HG03025 (cell line): ENCODE data around the gene FBXO40.
A peak's percentile ranks its signal among the peaks of the same experiment; 100 is the strongest.
"Not testable (repeated sequence)": the region's sequence is repeated elsewhere in the genome, so short reads cannot be mapped to it uniquely, and the experiment has no call there.

Experiments used
- ATAC-seq: cut with Tn5 transposase; IDR thresholded peaks from one replicate; pipeline ENCODE4 v1.9.1; 2021; ENCODE audit warnings: mild to moderate bottlenecking, moderate library complexity; ENCODE audit not compliant: unreplicated experiment, low FRiP score

FBXO40 gene

GRCh38 chr3:121592856-121593702 lies at the start of gene FBXO40:
Gene FBXO40 (plus strand): TSS chr3:121593379. CDS start chr3:121620576, 27,197 bp downstream.
- ATAC-seq: no peak

DNA sequence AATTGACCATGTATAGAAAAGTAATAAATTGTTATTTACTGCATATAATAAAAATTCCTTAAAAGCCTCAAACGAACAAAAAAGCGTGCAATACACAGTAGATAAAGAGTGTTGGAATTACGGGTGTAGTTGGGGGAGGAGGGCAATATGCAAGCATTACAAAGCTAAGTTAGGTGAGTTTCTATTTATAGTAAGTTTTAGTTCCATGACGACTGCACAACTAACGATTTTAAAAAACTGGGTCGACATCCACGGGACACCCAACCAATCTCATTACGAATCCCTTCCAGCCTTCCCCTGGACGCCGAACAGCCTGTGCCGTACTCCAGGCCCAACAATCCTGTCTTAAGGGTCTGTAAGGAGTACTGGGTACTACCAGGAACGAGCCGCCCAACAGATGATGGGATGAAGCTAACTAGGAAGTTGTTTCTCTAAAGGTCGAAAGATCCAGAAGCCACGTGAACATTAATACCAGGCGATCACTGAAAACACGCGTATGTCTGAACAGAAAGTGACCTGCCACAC lies 48.1 kb upstream of the FBXO40 start:
- no peak for ATAC-seq

- peak; percentile 71 for ATAC-seq
Measured at GRCh38 chr3:121545574-121546455, 47.4 kb upstream of the FBXO40 start, which contains the start of gene POLQ. Gene POLQ (minus strand): TSS chr3:121545988. CDS start chr3:121545877, 111 bp downstream.

- ATAC-seq: no peak
Measured at GRCh38 chr3:121552379-121552778, 40.8 kb upstream of the FBXO40 start.

DNA sequence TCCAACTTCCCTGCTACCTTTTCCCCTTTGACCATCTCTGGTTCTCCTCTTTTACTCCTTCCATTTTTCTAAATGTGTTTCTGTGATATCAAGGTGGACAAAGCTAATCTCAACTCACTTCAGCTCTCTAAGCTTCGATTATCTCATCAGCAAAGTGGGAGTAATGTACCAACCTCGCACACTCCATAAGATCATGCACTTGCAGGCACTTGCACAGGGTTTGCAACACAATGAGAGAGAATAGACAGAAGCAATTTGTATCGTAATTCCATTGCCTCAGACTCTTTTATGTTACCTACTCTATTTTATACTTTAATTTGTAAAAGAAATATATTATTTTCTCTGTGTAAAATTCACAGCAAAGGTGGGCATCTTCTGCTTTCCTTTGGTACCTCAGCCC lies 40.4 kb upstream of the FBXO40 start:
- ATAC-seq: no peak

DNA sequence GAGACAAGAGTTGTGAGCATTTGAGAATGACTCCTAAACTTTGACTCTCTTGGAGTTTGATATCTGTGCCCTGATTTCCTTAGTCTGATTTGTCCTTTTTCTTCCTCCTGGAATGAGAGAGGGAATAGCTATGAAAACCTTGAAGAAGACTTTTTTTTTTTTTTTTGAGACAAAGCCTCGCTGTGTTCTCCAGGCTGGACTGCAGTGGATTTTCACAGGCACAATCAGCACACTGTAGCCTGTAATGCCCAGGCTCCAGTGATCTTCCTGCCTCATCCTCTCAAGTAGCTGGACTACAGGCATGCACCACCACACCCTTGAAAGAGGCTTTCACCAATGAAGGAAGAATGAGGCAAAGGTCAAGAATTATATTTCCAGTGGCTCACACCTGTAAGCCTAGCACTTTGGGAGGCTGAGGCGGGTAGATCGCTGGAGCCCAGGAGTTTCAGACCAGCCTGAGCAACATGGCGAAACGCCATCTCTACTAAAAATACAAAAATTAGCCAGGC lies 35.7 kb upstream of the FBXO40 start:
- no peak for ATAC-seq

DNA sequence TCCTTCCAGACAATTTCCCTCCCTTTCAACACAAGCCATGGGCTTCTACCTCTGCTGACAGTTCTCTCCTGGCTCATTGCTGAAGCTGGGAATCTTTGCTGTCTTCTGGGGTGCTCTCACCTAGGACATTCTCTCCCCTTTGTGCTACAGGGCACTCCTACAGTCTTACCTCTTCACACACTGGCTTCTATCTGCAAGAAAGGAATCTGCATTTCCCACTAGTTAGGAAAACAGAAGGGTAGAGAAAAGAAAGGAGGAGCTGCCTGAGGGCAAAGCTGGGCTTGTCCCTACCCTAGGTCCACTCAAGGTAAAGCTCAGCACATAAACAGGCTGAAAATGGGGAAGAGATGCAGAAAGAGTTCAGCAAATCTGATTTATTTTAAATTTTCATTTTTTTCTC lies 31.0 kb upstream of the FBXO40 start:
- ATAC-seq: no peak

DNA sequence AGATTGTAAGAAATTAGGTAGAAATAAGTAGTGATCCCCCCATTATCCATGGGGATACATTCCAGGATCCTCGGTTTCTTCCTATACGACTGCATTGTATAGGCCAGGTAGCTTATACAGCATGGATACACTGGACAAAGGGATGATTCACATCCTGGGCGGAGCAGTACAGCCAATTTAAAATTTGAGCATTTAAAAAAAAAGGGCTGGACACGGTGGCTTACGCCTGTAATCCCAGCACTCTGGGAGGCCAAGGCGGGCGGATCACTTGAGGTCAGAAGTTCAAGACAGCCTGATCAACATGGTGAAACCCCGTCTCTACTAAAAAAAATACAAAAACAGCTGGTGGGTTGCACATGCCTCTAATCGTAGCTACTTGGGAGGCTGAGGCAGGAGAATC lies 26.4 kb upstream of the FBXO40 start:
- ATAC-seq: no peak

DNA sequence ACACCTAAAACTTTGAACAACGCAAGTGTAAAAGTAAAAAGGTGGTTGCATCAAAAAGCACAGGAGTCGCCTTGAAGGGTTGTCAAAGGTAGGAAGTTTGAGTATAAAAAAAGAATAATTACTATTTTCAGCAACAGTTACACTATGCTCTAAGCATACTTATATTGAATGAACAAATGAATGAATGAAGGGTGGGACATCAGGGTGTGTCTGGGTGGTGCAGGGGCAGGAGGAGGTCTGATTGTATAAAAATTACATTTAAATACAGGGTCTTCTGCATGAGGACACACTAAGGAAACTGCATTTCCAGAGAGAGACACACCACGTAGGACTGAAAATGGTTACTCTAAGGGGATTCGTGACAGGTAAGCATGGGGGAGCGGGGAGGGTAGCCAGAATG lies 25.5 kb upstream of the FBXO40 start, which contains the start of gene ARGFX:
ARGFX (plus strand) TSS at position 301 of the 400 bp plus-strand sequence. CDS start 2,765 bp downstream, outside the sequence.
- no peak for ATAC-seq

DNA sequence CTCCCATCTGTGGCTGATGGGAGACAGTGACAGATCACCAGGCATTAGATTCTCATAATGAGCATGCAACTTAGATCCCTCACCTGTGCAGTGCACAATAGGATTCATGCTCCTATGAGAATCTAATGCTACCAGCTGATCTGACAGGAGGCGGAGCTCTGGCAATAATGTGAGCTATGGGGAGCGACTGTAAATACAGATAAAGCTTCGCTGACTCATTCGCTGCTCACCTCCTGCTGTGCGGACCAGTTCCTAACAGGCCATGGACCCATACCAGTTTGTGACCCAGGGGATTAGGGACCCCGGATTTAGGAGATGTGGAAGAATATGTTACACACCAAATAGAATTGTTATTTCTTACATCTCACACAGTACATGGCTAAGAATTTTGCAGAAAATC lies 18.7 kb upstream of the FBXO40 start:
- ATAC-seq: no peak

- ATAC-seq: no peak
Measured at GRCh38 chr3:121581691-121582090, 11.5 kb upstream of the FBXO40 start.

- ATAC-seq: no peak
Measured at GRCh38 chr3:121584418-121584817, 8.8 kb upstream of the FBXO40 start.

DNA sequence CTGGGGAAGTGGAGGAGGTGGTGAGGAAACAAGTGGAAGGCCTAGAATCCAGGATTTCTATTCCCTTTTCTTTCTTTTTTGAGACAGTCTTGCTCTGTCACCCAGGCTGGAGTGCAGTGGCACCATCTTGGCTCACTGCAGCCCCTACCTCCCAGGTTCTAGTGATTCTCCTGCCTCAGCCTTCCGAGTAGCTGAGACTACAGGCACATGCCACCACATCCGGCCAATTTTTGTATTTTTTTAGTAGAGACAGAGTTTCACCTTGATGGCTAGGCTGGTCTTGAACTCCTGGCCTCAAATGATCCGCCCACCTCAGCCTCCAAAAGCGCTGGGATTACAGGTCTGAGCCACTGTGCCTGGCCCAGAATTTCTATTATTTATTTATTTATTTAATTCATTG lies 627 bp downstream of the FBXO40 start:
- ATAC-seq: not testable (repeated sequence)

DNA sequence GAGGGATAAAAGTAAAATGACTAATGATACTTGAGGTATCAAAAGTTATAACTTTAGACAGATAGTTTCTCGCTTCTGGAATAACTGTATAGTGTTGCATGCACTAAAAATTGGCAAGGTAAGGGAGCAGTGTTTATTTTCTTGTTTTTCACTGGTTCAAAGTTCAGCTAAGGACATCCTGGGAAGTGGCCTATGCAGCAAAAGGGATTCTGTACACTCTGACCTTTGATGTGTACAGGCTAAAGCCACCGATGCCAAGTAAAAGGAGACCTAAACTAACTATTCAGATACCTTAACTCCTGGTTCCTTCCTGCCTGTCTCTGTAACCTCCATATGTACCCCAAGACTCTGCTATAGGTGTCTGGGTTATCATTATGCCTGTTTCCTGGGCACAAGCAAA lies 1.7 kb downstream of the FBXO40 start:
- ATAC-seq: no peak

GRCh38 chr3:121595765-121596406 lies 2.7 kb downstream of the FBXO40 start:
- ATAC-seq: no peak

DNA sequence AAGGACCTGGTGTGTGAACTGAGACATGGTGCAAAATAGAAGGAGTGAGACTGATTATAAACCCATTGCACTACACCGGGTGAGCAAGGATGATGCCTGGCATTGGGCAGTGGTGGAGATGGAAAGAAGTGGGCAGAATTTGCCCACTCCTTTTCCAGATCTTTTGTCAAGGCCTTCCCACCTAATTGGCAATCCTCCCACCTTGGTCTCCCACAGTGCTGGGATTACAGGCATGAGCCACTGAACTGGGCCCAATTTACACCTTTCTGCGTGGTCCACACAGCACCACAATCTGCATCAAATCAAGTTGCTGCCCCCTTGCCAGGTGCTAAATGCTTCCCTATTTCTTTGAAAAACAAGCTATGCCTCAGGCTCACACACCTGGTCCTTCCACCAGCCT lies 5.4 kb downstream of the FBXO40 start:
- ATAC-seq: no peak

GRCh38 chr3:121599900-121600299 lies 6.7 kb downstream of the FBXO40 start:
- not testable (repeated sequence) for ATAC-seq

DNA sequence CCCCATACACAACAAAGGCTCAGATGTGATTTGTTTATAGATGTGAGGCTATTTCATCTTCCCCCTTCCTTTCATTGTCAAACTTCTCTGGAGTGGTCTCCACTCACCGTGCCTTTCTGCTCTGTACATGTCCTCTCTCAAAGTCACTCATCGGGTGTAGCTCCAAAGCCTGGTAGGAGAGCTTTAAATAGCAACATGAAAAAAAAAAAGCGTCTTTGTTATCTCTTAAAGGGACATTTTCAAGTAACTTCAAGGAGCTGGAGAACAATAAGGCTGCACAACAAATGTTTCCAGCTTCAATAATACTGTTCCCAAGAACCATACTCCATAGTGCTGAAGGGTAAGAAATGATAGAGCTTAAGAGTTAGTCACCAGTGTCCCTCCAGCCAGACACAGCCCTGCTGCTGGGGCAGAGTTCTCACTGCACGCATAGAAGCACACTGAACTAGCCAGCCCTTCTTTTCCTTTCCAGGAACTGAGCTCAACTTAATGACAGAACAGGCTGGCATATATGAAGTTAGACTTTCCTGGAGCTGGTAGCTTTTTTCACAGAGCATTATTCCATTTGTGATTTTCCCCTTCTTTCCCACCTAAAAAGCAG lies 8.1 kb downstream of the FBXO40 start:
- ATAC-seq: no peak

DNA sequence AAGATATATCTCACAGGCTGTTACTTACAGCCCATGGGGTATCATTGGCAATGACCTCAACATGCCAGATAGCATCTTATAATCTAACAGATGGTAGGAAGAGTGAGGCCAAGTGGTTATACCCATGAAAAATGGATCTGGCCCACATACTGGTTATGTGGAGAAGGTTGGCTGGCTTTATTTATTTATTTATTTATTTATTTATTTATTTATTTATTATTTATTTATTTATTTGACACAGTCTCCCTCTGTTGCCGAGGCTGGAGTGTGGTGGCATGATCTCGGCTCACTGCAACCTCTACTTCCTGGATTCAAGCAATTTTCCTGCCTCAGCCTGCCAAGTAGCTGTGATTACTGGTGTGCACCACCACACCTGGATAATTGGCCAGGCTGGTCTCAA lies 11.6 kb downstream of the FBXO40 start:
- ATAC-seq: no peak

- no peak for ATAC-seq
Measured at GRCh38 chr3:121606106-121606505, 12.9 kb downstream of the FBXO40 start.
